Measurements from ENCODE around the gene INTS4.

DNA sequence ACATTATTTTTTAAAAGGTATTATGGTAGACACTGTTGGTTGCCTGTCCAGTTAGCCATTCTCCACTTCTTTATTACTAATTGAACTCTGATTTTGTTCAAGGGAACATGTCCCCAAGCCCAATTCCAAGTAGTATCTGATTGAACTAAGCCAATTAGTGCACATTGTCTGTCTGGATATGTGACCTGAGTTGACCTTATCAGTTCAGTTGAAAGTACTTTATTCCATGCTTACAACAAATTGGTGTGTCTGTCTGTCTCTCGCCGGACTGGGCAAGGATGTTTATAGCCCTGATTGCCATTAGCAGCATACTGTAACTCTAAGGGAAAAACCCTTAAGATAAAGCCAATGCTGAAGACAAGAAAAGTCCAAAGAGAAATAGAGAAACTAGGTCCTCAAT is 85.6 kb downstream of the INTS4 start:
- TF ChIP-seq MZF1 (tag by site-specific recombination; IDR thresholded peaks at IDR 0.05; ENCODE audit: borderline replicate concordance) (no peak), ZBTB20 (tag by site-specific recombination; IDR thresholded peaks at IDR 0.05) (no peak), ZNF571 (tag by site-specific recombination; IDR thresholded peaks at IDR 0.05) (no peak), YY1 (tag by site-specific recombination; IDR thresholded peaks at IDR 0.05) (no peak), ZNF114 (tag by site-specific recombination; IDR thresholded peaks at IDR 0.05) (no peak), ZBTB48 (tag by site-specific recombination; IDR thresholded peaks at IDR 0.05) (no peak), ZNF133 (tag by site-specific recombination; IDR thresholded peaks at IDR 0.05) (no peak)
- TF ChIP-seq, protein P1, sequence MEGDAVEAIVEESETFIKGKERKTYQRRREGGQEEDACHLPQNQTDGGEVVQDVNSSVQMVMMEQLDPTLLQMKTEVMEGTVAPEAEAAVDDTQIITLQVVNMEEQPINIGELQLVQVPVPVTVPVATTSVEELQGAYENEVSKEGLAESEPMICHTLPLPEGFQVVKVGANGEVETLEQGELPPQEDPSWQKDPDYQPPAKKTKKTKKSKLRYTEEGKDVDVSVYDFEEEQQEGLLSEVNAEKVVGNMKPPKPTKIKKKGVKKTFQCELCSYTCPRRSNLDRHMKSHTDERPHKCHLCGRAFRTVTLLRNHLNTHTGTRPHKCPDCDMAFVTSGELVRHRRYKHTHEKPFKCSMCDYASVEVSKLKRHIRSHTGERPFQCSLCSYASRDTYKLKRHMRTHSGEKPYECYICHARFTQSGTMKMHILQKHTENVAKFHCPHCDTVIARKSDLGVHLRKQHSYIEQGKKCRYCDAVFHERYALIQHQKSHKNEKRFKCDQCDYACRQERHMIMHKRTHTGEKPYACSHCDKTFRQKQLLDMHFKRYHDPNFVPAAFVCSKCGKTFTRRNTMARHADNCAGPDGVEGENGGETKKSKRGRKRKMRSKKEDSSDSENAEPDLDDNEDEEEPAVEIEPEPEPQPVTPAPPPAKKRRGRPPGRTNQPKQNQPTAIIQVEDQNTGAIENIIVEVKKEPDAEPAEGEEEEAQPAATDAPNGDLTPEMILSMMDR (tag by site-specific recombination; IDR thresholded peaks at IDR 0.05), result no peak
- TF ChIP-seq, protein P2, sequence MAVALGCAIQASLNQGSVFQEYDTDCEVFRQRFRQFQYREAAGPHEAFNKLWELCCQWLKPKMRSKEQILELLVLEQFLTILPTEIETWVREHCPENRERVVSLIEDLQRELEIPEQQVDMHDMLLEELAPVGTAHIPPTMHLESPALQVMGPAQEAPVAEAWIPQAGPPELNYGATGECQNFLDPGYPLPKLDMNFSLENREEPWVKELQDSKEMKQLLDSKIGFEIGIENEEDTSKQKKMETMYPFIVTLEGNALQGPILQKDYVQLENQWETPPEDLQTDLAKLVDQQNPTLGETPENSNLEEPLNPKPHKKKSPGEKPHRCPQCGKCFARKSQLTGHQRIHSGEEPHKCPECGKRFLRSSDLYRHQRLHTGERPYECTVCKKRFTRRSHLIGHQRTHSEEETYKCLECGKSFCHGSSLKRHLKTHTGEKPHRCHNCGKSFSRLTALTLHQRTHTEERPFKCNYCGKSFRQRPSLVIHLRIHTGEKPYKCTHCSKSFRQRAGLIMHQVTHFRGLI (tag by site-specific recombination; IDR thresholded peaks at IDR 0.05), result no peak
- TF ChIP-seq, protein P3, sequence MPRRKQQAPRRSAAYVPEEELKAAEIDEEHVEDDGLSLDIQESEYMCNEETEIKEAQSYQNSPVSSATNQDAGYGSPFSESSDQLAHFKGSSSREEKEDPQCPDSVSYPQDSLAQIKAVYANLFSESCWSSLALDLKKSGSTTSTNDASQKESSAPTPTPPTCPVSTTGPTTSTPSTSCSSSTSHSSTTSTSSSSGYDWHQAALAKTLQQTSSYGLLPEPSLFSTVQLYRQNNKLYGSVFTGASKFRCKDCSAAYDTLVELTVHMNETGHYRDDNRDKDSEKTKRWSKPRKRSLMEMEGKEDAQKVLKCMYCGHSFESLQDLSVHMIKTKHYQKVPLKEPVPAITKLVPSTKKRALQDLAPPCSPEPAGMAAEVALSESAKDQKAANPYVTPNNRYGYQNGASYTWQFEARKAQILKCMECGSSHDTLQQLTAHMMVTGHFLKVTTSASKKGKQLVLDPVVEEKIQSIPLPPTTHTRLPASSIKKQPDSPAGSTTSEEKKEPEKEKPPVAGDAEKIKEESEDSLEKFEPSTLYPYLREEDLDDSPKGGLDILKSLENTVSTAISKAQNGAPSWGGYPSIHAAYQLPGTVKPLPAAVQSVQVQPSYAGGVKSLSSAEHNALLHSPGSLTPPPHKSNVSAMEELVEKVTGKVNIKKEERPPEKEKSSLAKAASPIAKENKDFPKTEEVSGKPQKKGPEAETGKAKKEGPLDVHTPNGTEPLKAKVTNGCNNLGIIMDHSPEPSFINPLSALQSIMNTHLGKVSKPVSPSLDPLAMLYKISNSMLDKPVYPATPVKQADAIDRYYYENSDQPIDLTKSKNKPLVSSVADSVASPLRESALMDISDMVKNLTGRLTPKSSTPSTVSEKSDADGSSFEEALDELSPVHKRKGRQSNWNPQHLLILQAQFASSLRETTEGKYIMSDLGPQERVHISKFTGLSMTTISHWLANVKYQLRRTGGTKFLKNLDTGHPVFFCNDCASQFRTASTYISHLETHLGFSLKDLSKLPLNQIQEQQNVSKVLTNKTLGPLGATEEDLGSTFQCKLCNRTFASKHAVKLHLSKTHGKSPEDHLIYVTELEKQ (tag by site-specific recombination; IDR thresholded peaks at IDR 0.05; ENCODE audit: borderline replicate concordance), result no peak
- TF ChIP-seq, protein P4, sequence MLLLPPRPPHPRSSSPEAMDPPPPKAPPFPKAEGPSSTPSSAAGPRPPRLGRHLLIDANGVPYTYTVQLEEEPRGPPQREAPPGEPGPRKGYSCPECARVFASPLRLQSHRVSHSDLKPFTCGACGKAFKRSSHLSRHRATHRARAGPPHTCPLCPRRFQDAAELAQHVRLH (tag by site-specific recombination; IDR thresholded peaks at IDR 0.05), result no peak
- TF ChIP-seq, protein P5, sequence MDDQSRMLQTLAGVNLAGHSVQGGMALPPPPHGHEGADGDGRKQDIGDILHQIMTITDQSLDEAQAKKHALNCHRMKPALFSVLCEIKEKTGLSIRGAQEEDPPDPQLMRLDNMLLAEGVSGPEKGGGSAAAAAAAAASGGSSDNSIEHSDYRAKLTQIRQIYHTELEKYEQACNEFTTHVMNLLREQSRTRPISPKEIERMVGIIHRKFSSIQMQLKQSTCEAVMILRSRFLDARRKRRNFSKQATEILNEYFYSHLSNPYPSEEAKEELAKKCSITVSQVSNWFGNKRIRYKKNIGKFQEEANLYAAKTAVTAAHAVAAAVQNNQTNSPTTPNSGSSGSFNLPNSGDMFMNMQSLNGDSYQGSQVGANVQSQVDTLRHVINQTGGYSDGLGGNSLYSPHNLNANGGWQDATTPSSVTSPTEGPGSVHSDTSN (CRISPR knock-in tag; IDR thresholded peaks at IDR 0.05), result no peak
